DMS53 (cell line): ENCODE results near the gene ARL17B.
"Not testable (repeated sequence)": the region's sequence is repeated elsewhere in the genome, so short reads cannot be mapped to it uniquely, and the experiment has no call there.

Source experiments
- DNase-seq: peaks from one replicate; lab custom pipeline; 2025; lab: John Stamatoyannopoulos, UW

The ARL17B gene

GRCh38 chr17:46361755-46362154 is at the start of gene ARL17B:
TSS of gene ARL17B (minus strand) at chr17:46361766. CDS start at chr17:46358397, 3,369 bp downstream.
- DNase-seq, result not testable (repeated sequence)

GRCh38 chr17:46409864-46410263 is 48.3 kb upstream of the ARL17B start:
- not testable (repeated sequence) for DNase-seq

- DNase-seq, result not testable (repeated sequence)
These were observed 45.6 kb upstream of the ARL17B start for GRCh38 chr17:46407155-46407554.

- not testable (repeated sequence) for DNase-seq
These were observed 39.6 kb upstream of the ARL17B start for GRCh38 chr17:46401033-46401787.

GRCh38 chr17:46400543-46400942 is 39.0 kb upstream of the ARL17B start:
- DNase-seq, result not testable (repeated sequence)

GRCh38 chr17:46399993-46400392 is 38.4 kb upstream of the ARL17B start:
- not testable (repeated sequence) for DNase-seq

- DNase-seq, result not testable (repeated sequence)
These were observed 34.7 kb upstream of the ARL17B start for GRCh38 chr17:46396292-46396691.

GRCh38 chr17:46393702-46394101 is 32.1 kb upstream of the ARL17B start:
- DNase-seq, result not testable (repeated sequence)

GRCh38 chr17:46385491-46385890 is 23.9 kb upstream of the ARL17B start:
- DNase-seq, result not testable (repeated sequence)

GRCh38 chr17:46383118-46383517 is 21.6 kb upstream of the ARL17B start:
- DNase-seq, result not testable (repeated sequence)

GRCh38 chr17:46373418-46373817 is 11.9 kb upstream of the ARL17B start:
- DNase-seq, result not testable (repeated sequence)

- DNase-seq, result not testable (repeated sequence)
These were observed 11.0 kb upstream of the ARL17B start for GRCh38 chr17:46372236-46373229.

GRCh38 chr17:46367520-46367919 is 6.0 kb upstream of the ARL17B start:
- DNase-seq, result not testable (repeated sequence)

GRCh38 chr17:46361145-46361735 is 326 bp downstream of the ARL17B start:
- DNase-seq, result not testable (repeated sequence)

GRCh38 chr17:46353856-46354255 is 7.7 kb downstream of the ARL17B start:
- DNase-seq, result not testable (repeated sequence)

- DNase-seq, result not testable (repeated sequence)
These were observed 12.5 kb downstream of the ARL17B start for GRCh38 chr17:46349060-46349459.

- DNase-seq, result not testable (repeated sequence)
These were observed 13.2 kb downstream of the ARL17B start for GRCh38 chr17:46348345-46348744.

GRCh38 chr17:46342131-46342530 is 19.4 kb downstream of the ARL17B start:
- not testable (repeated sequence) for DNase-seq

GRCh38 chr17:46341220-46341619 is 20.3 kb downstream of the ARL17B start:
- not testable (repeated sequence) for DNase-seq

- not testable (repeated sequence) for DNase-seq
These were observed 66.7 kb downstream of the ARL17B start, which contains the start of gene LRRC37A for GRCh38 chr17:46294831-46295230. TSS of gene LRRC37A (plus strand) at chr17:46295131. CDS start at chr17:46295134, 3 bp downstream.

- not testable (repeated sequence) for DNase-seq
These were observed 69.9 kb downstream of the ARL17B start for GRCh38 chr17:46291618-46292017.
